OCI-LY7 (cell line): ENCODE measurements around the gene RBL1. TPM values are rescaled to one million over a fixed set of nuclear protein-coding genes. Genes with fewer than 3 reads are reported as not detected.

ENCODE experiments used
- BruUV-seq: library from RNA; stranded (reverse); fragments of 400-500 nt; replicated peaks from 2 replicates; lab custom pipeline; 2021; lab: Mats Ljungman, UMichigan
- CTCF ChIA-PET: fragments of 300-600 bp; sonication (Branson Sonifier 250); formaldehyde crosslinking; loops from one replicate; lab custom pipeline; 2022; ENCODE audit warnings: antibody characterized with exemption; ENCODE audit not compliant: unreplicated experiment; lab: Charles Lee
- POLR2A ChIA-PET: fragments of 300-600 bp; sonication (Branson Sonifier 250); formaldehyde crosslinking; loops from one replicate; lab custom pipeline; 2022; ENCODE audit warnings: antibody characterized with exemption; lab: Charles Lee
- DNase-seq: peaks from one replicate; pipeline ENCODE4 v3.0.0-alpha.2; 2015; ENCODE audit warnings: low spot score
- H2AFZ ChIP-seq: fragments of 200-600 bp; sonication (generic), shearing (Covaris generic); 2 replicates; pipeline ENCODE4 v1.6.1; 2014; ENCODE audit warnings: mild to moderate bottlenecking, antibody characterized with exemption, low read length, moderate library complexity
- H3K27ac ChIP-seq: fragments of 200-600 bp; sonication (generic); 2 replicates; pipeline ENCODE4 v1.5.1; 2014; ENCODE audit warnings: mixed run types, low read depth, mild to moderate bottlenecking, moderate library complexity, low read length, inconsistent platforms; ENCODE audit not compliant: poor library complexity, severe bottlenecking
- H3K36me3 ChIP-seq: fragments of 200-600 bp; sonication (generic); 2 replicates; pipeline ENCODE4 v1.6.1; 2014; ENCODE audit warnings: mild to moderate bottlenecking, antibody characterized with exemption, low read length, moderate library complexity, mixed read lengths; ENCODE audit not compliant: insufficient read depth
- H3K4me1 ChIP-seq: fragments of 200-600 bp; sonication (generic); 2 replicates; pipeline ENCODE4 v1.5.1; 2014; ENCODE audit warnings: mild to moderate bottlenecking, low read length; ENCODE audit not compliant: insufficient read depth, poor library complexity, severe bottlenecking
- H3K4me2 ChIP-seq: fragments of 200-600 bp; sonication (generic); 2 replicates; pipeline ENCODE4 v1.6.1; 2014; ENCODE audit warnings: mild to moderate bottlenecking, low read length
- H3K4me3 ChIP-seq: fragments of 200-600 bp; sonication (generic); 2 replicates; pipeline ENCODE4 v1.5.1; 2014; ENCODE audit warnings: mild to moderate bottlenecking, low read depth, low read length; ENCODE audit not compliant: poor library complexity, severe bottlenecking
- H3K79me2 ChIP-seq: fragments of 200-600 bp; sonication (generic); 2 replicates; pipeline ENCODE4 v1.6.1; 2016; ENCODE audit warnings: low read depth, mild to moderate bottlenecking, low read length, moderate library complexity, mixed read lengths; ENCODE audit not compliant: insufficient read depth
- H3K9me2 ChIP-seq: fragments of 200-600 bp; sonication (generic); 2 replicates; pipeline ENCODE4 v1.6.1; 2016; ENCODE audit warnings: mild to moderate bottlenecking, low read length, mixed read lengths; ENCODE audit not compliant: insufficient read depth
- H3K9me3 ChIP-seq: fragments of 200-600 bp; sonication (generic); 2 replicates; pipeline ENCODE4 v1.6.1; 2014; ENCODE audit warnings: mild to moderate bottlenecking, mixed run types, low read length, mixed read lengths
- H4K20me1 ChIP-seq: fragments of 200-600 bp; sonication (generic); 2 replicates; pipeline ENCODE4 v1.6.1; 2014; ENCODE audit warnings: mild to moderate bottlenecking, antibody characterized with exemption, low read length, moderate library complexity, mixed read lengths; ENCODE audit not compliant: insufficient read depth
- EZH2phosphoT487 ChIP-seq: fragments of 200-600 bp; sonication (generic); IDR thresholded peaks from 2 replicates; pipeline ENCODE4 v1.6.1; 2018; ENCODE audit warnings: low read depth, borderline replicate concordance, mild to moderate bottlenecking, mixed run types, antibody characterized with exemption, low read length, moderate library complexity, mixed read lengths
- intact Hi-C: fragments of 100-400 bp; cut with micrococcal nuclease; formaldehyde crosslinking; loops from one replicate; pipeline ENCODE4 v1.10.0; 2022; ENCODE audit not compliant: unreplicated experiment
- total RNA-seq, 2 experiments: library from RNA; depleted of rRNA in 1 of 2; stranded (reverse); fragments of >200 nt in 1 of 2; shearing (Covaris generic) in 1 of 2; gene quantifications; 2 replicates each; pipeline ENCODE4 v1.2.3, GENCODE V29; 2014 to 2022
- TF ChIP-seq, protein P1 (sequence below): fragments of 200-600 bp; sonication (generic); conservative IDR thresholded peaks from 2 replicates; pipeline ENCODE4 v1.5.1; 2014; ENCODE audit warnings: mild to moderate bottlenecking, antibody characterized with exemption, low read length, moderate library complexity, mixed read lengths

Gene RBL1
- total RNA-seq, 2 experiments from 2014 or later: 41.5 to 63.0 TPM

DNA sequence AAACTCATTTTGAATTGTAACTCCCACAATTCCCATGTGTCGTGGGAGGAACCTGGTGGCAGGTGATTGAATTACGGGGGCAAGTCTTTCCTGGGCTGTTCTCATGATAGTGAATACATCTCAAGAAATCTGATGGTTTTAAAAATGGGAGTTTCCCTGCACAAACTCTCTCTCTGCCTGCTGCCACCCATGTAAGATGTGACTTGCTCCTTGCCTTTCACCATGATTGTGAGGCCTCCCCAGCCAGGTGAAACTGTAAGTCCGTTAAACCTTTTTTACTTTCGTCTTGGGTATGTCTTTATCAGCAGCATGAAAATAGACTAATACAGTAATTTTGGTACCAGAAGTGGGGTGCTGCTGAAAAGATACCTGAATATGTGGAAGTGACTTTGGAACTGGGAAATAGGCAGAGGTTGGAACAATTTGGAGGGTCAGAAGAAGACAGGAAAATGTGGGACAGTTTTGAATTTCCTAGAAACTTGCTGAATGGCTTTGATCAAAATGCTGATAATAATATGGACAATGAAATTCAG, 102.9 kb downstream of the RBL1 start:
- Histone ChIP-seq H3K36me3 (peaks cover 39% of the 10 kb centered on the region), H2AFZ (no peak overlapping the region), H3K9me2 (no peaks in the 10 kb centered on the region), H3K4me2 (no peak overlapping the region), H3K27ac (no peak overlapping the region), H3K4me1 (peaks cover 13% of the 10 kb centered on the region), H3K79me2 (no peaks in the 10 kb centered on the region), H3K4me3 (no peak overlapping the region), H4K20me1 (no peaks in the 10 kb centered on the region), H3K9me3 (0 out of 2 replicates have a peak, but pooled peaks cover 7% of the 10 kb centered on the region)
- TF ChIP-seq EZH2phosphoT487: no peak
- TF ChIP-seq, protein P1, sequence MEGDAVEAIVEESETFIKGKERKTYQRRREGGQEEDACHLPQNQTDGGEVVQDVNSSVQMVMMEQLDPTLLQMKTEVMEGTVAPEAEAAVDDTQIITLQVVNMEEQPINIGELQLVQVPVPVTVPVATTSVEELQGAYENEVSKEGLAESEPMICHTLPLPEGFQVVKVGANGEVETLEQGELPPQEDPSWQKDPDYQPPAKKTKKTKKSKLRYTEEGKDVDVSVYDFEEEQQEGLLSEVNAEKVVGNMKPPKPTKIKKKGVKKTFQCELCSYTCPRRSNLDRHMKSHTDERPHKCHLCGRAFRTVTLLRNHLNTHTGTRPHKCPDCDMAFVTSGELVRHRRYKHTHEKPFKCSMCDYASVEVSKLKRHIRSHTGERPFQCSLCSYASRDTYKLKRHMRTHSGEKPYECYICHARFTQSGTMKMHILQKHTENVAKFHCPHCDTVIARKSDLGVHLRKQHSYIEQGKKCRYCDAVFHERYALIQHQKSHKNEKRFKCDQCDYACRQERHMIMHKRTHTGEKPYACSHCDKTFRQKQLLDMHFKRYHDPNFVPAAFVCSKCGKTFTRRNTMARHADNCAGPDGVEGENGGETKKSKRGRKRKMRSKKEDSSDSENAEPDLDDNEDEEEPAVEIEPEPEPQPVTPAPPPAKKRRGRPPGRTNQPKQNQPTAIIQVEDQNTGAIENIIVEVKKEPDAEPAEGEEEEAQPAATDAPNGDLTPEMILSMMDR: no peak
- POLR2A ChIA-PET: no interaction called here
- TSS peak; percentile 34 for BruUV-seq
- DNase-seq: no peak
- CTCF ChIA-PET: no interaction called here
- intact Hi-C loops: no loop called here

DNA sequence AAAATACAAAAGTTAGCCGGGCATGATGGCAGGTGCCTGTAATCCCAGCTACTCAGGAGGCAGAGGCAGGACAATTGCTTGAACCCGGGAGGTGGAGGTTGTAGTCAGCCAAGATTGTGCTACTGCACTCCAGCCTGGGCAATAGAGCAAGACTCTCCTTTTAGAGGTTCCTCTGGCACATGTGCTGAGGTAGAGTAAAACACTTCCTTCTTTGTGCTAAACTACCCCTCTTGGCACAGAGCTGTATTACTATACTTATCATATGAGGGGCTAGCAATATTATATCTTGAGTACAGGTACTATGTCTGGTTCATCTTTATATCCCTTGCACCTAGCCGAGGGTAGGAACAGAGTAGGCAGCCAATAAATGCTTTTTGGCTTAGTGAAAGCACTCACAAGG, 104.1 kb downstream of the RBL1 start:
- DNase-seq: no peak
- Histone ChIP-seq H3K36me3 (peaks cover 28% of the 10 kb centered on the region), H3K4me2 (no peak overlapping the region), H3K4me1 (peaks cover 13% of the 10 kb centered on the region), H2AFZ (no peak overlapping the region), H3K4me3 (no peak overlapping the region), H4K20me1 (no peaks in the 10 kb centered on the region), H3K9me2 (no peaks in the 10 kb centered on the region), H3K27ac (no peak overlapping the region), H3K9me3 (0 out of 2 replicates have a peak, but pooled peaks cover 7% of the 10 kb centered on the region), H3K79me2 (no peaks in the 10 kb centered on the region)
- ChIA-PET CTCF (no interaction called here), POLR2A (interaction anchor here (0.7 kb wide), 1 partner anchor 41 kb away, joined by 6 read pairs; no protein-coding TSS in a partner anchor)
- intact Hi-C loops: no loop called here
- no TSS peak for BruUV-seq
- TF ChIP-seq, protein P1: no peak
- no peak for TF ChIP-seq EZH2phosphoT487

DNA sequence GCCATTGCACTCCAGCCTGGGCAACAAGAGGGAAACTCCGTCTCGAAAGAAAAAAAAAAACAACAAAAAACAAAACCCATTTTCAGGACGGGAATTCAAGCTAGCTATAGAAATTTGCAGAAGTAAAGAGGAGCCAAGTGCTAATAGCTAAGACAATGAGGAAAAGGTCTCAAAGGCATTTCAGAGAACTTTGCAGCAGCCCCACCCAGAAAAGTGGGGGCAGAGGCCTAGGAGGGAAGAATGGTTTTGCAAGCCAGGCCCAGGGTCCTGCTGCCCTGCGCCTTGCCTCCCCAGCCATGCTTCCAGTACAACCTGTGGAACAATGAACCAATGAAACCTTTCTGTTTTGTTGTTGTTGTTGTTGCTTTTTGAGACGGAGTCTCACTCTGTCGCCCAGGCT, 106.0 kb downstream of the RBL1 start:
- H3K36me3 ChIP-seq: peaks cover 9% of the 10 kb centered on the region
- no peaks in the 10 kb centered on the region for H4K20me1 ChIP-seq
- no peak overlapping the region for H2AFZ ChIP-seq
- DNase-seq: no peak
- no peaks in the 10 kb centered on the region for H3K9me3 ChIP-seq
- no peaks in the 10 kb centered on the region for H3K9me2 ChIP-seq
- H3K79me2 ChIP-seq: no peaks in the 10 kb centered on the region
- H3K4me2 ChIP-seq: no peak overlapping the region
- H3K4me1 ChIP-seq: peaks cover 13% of the 10 kb centered on the region
- H3K27ac ChIP-seq: no peak overlapping the region
- intact Hi-C loops: no loop called here
- CTCF ChIA-PET: no interaction called here
- TF ChIP-seq, protein P1: no peak
- TF ChIP-seq EZH2phosphoT487: no peak
- no TSS peak for BruUV-seq
- no peak overlapping the region for H3K4me3 ChIP-seq
- POLR2A ChIA-PET: interaction anchor here (0.7 to 1.0 kb wide), 2 partner anchors 17 to 188 kb away, joined by 3 to 4 read pairs; no protein-coding TSS in a partner anchor
